OCI-LY3 (cell line): ENCODE results near the gene ZNF764.

Experiments
- H2AFZ ChIP-seq: fragments of 200-600, 300-600 bp; shearing (Covaris generic); 2 replicates; pipeline ENCODE4 v1.6.0; 2014; ENCODE audit warnings: antibody characterized with exemption, low read depth, low read length
- H3K27ac ChIP-seq: fragments of 200-600, 300-600 bp; sonication (generic); 2 replicates; pipeline ENCODE4 v1.5.1; 2014; ENCODE audit warnings: mild to moderate bottlenecking, low read length, moderate library complexity, mixed read lengths
- H3K27me3 ChIP-seq: fragments of 200-600, 300-600 bp; sonication (generic); 2 replicates; pipeline ENCODE4 v1.6.1; 2014; ENCODE audit warnings: low read depth, low read length, mixed read lengths
- H3K36me3 ChIP-seq: fragments of 200-600, 300-600 bp; sonication (generic); replicated peaks from 2 replicates; pipeline ENCODE3; 2014; ENCODE audit warnings: low read depth, low read length, mixed read lengths
- H3K4me1 ChIP-seq: fragments of 300-600, 200-600 bp; sonication (generic); 2 replicates; pipeline ENCODE4 v1.6.1; 2014; ENCODE audit warnings: low read length, mixed read lengths
- H3K4me2 ChIP-seq: fragments of 200-600, 300-600 bp; sonication (generic); 2 replicates; pipeline ENCODE4 v1.6.1; 2014; ENCODE audit warnings: low read length, mixed read lengths
- H3K4me3 ChIP-seq: fragments of 300-600, 200-600 bp; sonication (generic); 2 replicates; pipeline ENCODE4 v1.5.1; 2014; ENCODE audit warnings: antibody characterized with exemption, mild to moderate bottlenecking, low read length, moderate library complexity
- H3K79me2 ChIP-seq: fragments of 300-600, 200-600 bp; shearing (Covaris generic); 2 replicates; pipeline ENCODE4 v1.6.1; 2014; ENCODE audit warnings: mild to moderate bottlenecking, low read length, mixed read lengths
- H3K9ac ChIP-seq: fragments of 300-600, 200-600 bp; shearing (Covaris generic); 2 replicates; pipeline ENCODE4 v1.6.0; 2014; ENCODE audit warnings: mild to moderate bottlenecking, low read length, moderate library complexity
- H3K9me3 ChIP-seq: fragments of 200-600, 300-600 bp; shearing (Covaris generic); 2 replicates; pipeline ENCODE4 v1.6.1; 2014; ENCODE audit warnings: low read length, mixed read lengths; ENCODE audit not compliant: insufficient read depth
- H4K20me1 ChIP-seq: fragments of 200-600, 300-600 bp; sonication (generic); 2 replicates; pipeline ENCODE4 v1.6.1; 2016; ENCODE audit warnings: low read length, mixed read lengths; ENCODE audit not compliant: insufficient read depth
- EZH2phosphoT487 ChIP-seq: fragments of 200-600 bp; shearing (Covaris generic); IDR thresholded peaks from 2 replicates; pipeline ENCODE4 v1.6.1; 2018; ENCODE audit warnings: antibody characterized with exemption, mixed run types, low read depth
- TF ChIP-seq, protein P1 (sequence below): fragments of 200-600, 300-600 bp; sonication (generic); IDR thresholded peaks from 2 replicates; pipeline ENCODE4 v1.5.1; 2014; ENCODE audit warnings: antibody characterized with exemption, low read length, low read depth

ZNF764 gene

DNA sequence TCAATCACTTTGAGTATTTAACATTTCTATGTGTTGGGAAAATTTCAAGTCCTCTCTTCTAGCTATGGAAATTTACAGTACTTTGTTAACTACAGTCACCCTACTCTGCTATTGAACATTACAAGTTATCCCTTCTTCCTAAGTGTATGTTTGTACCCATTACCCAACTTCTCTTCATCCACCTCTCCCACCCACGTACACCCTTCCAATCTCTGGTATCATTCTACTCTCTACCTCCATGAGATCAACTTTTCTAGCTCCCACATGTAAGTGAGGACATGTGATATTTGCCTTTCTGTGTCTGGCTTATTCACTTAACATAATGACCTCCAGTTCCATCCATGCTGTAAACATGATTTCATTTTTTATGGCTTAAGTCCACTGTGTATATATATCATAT lies 16.5 kb upstream of the ZNF764 start:
- Histone ChIP-seq H3K27me3 (no peaks in the 10 kb centered on the region), H3K4me2 (no peak overlapping the region), H3K4me1 (peaks cover 9% of the 10 kb centered on the region; the same call in 1 of the 2 replicates), H3K27ac (no peak overlapping the region), H2AFZ (no peak overlapping the region), H4K20me1 (no peaks in the 10 kb centered on the region), H3K9me3 (no peaks in the 10 kb centered on the region), H3K4me3 (no peak overlapping the region), H3K36me3 (no peaks in the 10 kb centered on the region), H3K79me2 (0 out of 2 replicates have a peak, but pooled peaks cover 5% of the 10 kb centered on the region), H3K9ac (no peak overlapping the region)
- TF ChIP-seq EZH2phosphoT487: no peak
- TF ChIP-seq, protein P1, sequence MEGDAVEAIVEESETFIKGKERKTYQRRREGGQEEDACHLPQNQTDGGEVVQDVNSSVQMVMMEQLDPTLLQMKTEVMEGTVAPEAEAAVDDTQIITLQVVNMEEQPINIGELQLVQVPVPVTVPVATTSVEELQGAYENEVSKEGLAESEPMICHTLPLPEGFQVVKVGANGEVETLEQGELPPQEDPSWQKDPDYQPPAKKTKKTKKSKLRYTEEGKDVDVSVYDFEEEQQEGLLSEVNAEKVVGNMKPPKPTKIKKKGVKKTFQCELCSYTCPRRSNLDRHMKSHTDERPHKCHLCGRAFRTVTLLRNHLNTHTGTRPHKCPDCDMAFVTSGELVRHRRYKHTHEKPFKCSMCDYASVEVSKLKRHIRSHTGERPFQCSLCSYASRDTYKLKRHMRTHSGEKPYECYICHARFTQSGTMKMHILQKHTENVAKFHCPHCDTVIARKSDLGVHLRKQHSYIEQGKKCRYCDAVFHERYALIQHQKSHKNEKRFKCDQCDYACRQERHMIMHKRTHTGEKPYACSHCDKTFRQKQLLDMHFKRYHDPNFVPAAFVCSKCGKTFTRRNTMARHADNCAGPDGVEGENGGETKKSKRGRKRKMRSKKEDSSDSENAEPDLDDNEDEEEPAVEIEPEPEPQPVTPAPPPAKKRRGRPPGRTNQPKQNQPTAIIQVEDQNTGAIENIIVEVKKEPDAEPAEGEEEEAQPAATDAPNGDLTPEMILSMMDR: no peak

DNA sequence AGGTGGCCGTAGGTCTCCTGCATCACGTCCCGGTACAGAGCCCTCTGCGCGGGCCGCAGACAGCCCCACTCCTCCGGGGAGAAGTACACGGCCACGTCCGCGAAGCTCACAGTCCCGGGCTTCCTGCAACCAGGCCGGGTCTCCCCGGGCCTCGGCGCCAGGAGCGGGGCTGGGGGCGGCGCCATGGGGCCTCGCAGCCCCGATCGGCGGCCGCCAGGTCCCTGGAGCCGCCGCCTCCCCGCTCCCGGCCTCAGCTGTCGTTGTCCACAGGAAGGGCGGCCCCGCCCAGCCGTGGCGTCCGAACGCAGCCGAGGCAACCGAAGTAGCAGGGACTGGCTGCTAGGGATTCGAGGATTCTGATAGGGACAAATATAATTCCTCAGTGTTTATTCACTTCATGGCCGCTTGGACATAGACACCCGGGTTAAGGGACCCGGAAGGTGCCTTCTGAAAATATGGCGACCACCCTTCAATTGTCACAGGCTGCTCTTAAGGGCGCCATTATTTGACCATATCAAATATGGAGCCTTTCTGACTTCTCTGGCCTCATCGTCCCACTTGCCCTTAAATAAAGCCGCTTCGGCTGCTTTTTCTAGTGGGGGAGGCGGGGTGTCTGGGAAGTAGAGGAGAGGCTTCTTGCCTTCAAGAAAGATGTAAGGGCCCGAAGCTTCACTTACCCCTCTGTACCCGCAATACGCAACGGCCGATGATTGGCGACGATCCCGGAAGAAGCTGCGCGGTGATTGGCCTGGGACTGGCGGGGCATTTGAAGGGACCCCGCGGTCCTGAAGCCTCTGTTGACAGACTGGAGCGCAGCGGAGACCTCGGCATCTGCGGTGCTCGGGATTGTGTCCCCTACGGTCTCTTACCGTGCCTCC lies 13.5 kb upstream of the ZNF764 start, which contains the start of gene ZNF688:
TSS of gene ZNF688 (minus strand) at position 270 of the 878 bp plus-strand sequence. CDS start at position 185, 85 bp downstream.
- peak within 1 kb of the TSS; percentile 83 for H2AFZ ChIP-seq
- H4K20me1 ChIP-seq: no peaks in the 10 kb centered on the region
- H3K4me3 ChIP-seq: peak within 1 kb of the TSS; percentile 86
- TF ChIP-seq, protein P1: no peak
- TF ChIP-seq EZH2phosphoT487: no peak
- peak within 1 kb of the TSS; percentile 98 for H3K4me2 ChIP-seq
- H3K9me3 ChIP-seq: no peaks in the 10 kb centered on the region
- H3K79me2 ChIP-seq: 0 out of 2 replicates have a peak, but pooled peaks cover 5% of the 10 kb centered on the region
- no peaks in the 10 kb centered on the region for H3K27me3 ChIP-seq
- H3K4me1 ChIP-seq: peaks cover 22% of the 10 kb centered on the region; the same call in 1 of the 2 replicates
- no peaks in the 10 kb centered on the region for H3K36me3 ChIP-seq
- H3K9ac ChIP-seq: peak within 1 kb of the TSS; percentile 97
- H3K27ac ChIP-seq: peak within 1 kb of the TSS; percentile 82

DNA sequence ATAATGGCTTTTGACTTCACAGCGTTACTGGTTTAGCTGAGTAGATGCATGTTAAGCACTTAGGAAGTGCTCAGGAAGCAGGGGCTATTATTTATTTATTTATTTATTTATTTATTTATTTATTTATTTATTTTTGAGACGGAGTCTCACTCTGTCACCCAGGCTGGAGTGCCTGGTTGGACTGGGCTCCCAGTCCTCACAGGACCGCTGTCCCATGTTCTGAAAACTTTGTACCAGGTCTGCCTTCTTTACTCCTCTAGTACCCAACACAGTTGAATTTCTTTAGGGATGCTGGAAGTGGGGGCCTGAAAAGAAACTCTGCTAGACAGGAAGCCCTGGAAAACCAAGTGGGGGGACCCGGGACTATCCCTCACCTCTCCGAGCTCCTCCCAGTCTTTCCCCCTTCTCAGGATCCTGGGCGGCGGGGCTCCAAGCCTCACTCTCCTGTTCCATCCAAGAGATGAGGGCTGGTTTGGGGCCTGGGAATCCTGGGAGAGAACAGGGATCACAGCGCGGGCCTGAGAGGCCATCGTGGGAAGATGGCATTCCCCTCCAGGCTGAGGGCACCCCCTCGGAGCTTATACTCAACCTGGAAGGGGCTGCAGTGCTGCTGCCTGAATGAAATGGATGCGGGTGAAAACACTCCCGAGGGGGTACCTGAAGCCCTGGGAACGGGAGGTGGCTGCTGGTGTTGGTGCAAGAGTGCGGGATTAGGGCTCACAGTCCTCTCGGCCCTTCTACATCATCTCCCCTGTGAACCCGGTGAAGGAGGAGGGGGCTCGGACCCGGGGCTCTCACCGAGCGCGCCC lies 12.7 kb upstream of the ZNF764 start:
- H3K27me3 ChIP-seq: no peaks in the 10 kb centered on the region
- H3K4me3 ChIP-seq: peak overlapping the region; percentile 86
- H3K4me2 ChIP-seq: peak overlapping the region; percentile 98
- peak overlapping the region; percentile 97 for H3K9ac ChIP-seq
- 0 out of 2 replicates have a peak, but pooled peaks cover 5% of the 10 kb centered on the region for H3K79me2 ChIP-seq
- H4K20me1 ChIP-seq: no peaks in the 10 kb centered on the region
- no peaks in the 10 kb centered on the region for H3K9me3 ChIP-seq
- peak overlapping the region; percentile 82 for H3K27ac ChIP-seq
- peaks cover 22% of the 10 kb centered on the region; the same call in 1 of the 2 replicates for H3K4me1 ChIP-seq
- no peaks in the 10 kb centered on the region for H3K36me3 ChIP-seq
- H2AFZ ChIP-seq: peak overlapping the region; percentile 83
- TF ChIP-seq, protein P1: no peak
- TF ChIP-seq EZH2phosphoT487: no peak
